HEK293 (cell line): ENCODE data around the gene LIPA.

Source experiments
- CTCF ChIA-PET: fragments of 350-600 bp; formaldehyde crosslinking; extraction: SDS; loops from one replicate; lab custom pipeline; 2021; ENCODE audit warnings: antibody characterized with exemption; lab: Yijun Ruan, JAX
- POLR2A ChIA-PET: fragments of 300-600 bp; formaldehyde crosslinking; extraction: SDS; loops from one replicate; lab custom pipeline; 2020; ENCODE audit warnings: antibody characterized with exemption, inconsistent platforms; lab: Yijun Ruan, JAX
- H3K27ac ChIP-seq: fragments of 200-500 bp; sonication (Bioruptor generic); 2 replicates; pipeline ENCODE4 v1.5.1; 2014; ENCODE audit warnings: low read depth, low read length, control low read depth, inconsistent platforms; ENCODE audit errors: extremely low read depth
- H3K36me3 ChIP-seq, 2 experiments: fragments of 200-500 bp in 1 of 2; sonication (Bioruptor generic) in 1 of 2; 1 replicate in 1 of 2; 2 replicates in 1 of 2; pipeline ENCODE4 v1.5.1; 2014 to 2017; ENCODE audit warnings: inconsistent platforms in 2 of 2, low read length in 2 of 2; ENCODE audit not compliant: control insufficient read depth in 2 of 2, insufficient read depth in 1 of 2
- H3K4me1 ChIP-seq: fragments of 200-500 bp; sonication (Bioruptor generic); 2 replicates; pipeline ENCODE4 v1.5.1; 2014; ENCODE audit warnings: mild to moderate bottlenecking, low read length, inconsistent platforms; ENCODE audit not compliant: control insufficient read depth, insufficient read depth
- H3K4me3 ChIP-seq: 2 replicates; pipeline ENCODE4 v1.5.1; 2011; ENCODE audit warnings: low read depth, mild to moderate bottlenecking, control low read depth, low read length, moderate library complexity
- H3K9me3 ChIP-seq: fragments of 200-500 bp; sonication (Bioruptor generic); 2 replicates; pipeline ENCODE4 v1.5.1; 2014; ENCODE audit warnings: low read depth, low read length, inconsistent platforms; ENCODE audit not compliant: control insufficient read depth, insufficient read depth
- GLI2 ChIP-seq: fragments of 450-650 bp; formaldehyde crosslinking; IDR thresholded peaks from 2 replicates; pipeline ENCODE4; 2017; ENCODE audit warnings: missing biosample characterization, missing genetic modification characterization, low read depth, borderline replicate concordance
- HOXD13 ChIP-seq: sonication (generic); formaldehyde crosslinking; IDR thresholded peaks from 2 replicates; pipeline ENCODE4 v1.8.0; 2022; ENCODE audit warnings: missing genetic modification reagents, borderline replicate concordance
- ZBTB8A ChIP-seq: fragments of 450-650 bp; formaldehyde crosslinking; IDR thresholded peaks from 2 replicates; pipeline ENCODE4 v1.5.1; 2016; ENCODE audit warnings: missing biosample characterization, missing genetic modification characterization
- ZNF37A ChIP-seq: fragments of 450-650 bp; IDR thresholded peaks from 2 replicates; pipeline ENCODE4 v1.5.1; 2018; ENCODE audit warnings: missing biosample characterization, missing genetic modification characterization
- ZNF558 ChIP-seq: fragments of 450-650 bp; formaldehyde crosslinking; IDR thresholded peaks from 2 replicates; pipeline ENCODE4 v1.5.1; 2016; ENCODE audit warnings: missing biosample characterization, missing genetic modification characterization
- ZNF596 ChIP-seq: fragments of 450-650 bp; IDR thresholded peaks from 2 replicates; pipeline ENCODE4 v1.5.0; 2018; ENCODE audit warnings: missing biosample characterization, mild to moderate bottlenecking, missing genetic modification characterization, moderate library complexity
- ZNF654 ChIP-seq: fragments of 450-650 bp; formaldehyde crosslinking; IDR thresholded peaks from 2 replicates; pipeline ENCODE4 v1.5.1; 2016; ENCODE audit warnings: low read depth, missing biosample characterization, missing genetic modification characterization
- ZNF670 ChIP-seq: fragments of 450-650 bp; formaldehyde crosslinking; IDR thresholded peaks from 2 replicates; pipeline ENCODE4 v1.5.1; 2016; ENCODE audit warnings: missing biosample characterization, missing genetic modification characterization, low read depth
- ZNF777 ChIP-seq: fragments of 450-650 bp; formaldehyde crosslinking; IDR thresholded peaks from 2 replicates; pipeline ENCODE4 v1.5.1; 2017; ENCODE audit warnings: missing biosample characterization, missing genetic modification characterization, borderline replicate concordance
- ZNF843 ChIP-seq: fragments of 450-650 bp; formaldehyde crosslinking; IDR thresholded peaks from 2 replicates; pipeline ENCODE4 v1.5.1; 2016; ENCODE audit warnings: missing biosample characterization, missing genetic modification characterization
- TF ChIP-seq, protein P1 (sequence below): fragments of 450-650 bp; formaldehyde crosslinking; IDR thresholded peaks from 2 replicates; pipeline ENCODE4 v1.5.1; 2016; ENCODE audit warnings: missing biosample characterization, missing genetic modification characterization
- TF ChIP-seq, protein P2 (sequence below): fragments of 450-650 bp; formaldehyde crosslinking; conservative IDR thresholded peaks from 2 replicates; pipeline ENCODE4 v1.5.1; 2016; ENCODE audit warnings: low read depth, missing biosample characterization, missing genetic modification characterization
- TF ChIP-seq, protein P3 (sequence below): fragments of 450-650 bp; formaldehyde crosslinking; optimal IDR thresholded peaks from 2 replicates; pipeline ENCODE3; 2016; ENCODE audit warnings: missing biosample characterization, mild to moderate bottlenecking, missing genetic modification characterization
- TF ChIP-seq, protein P4 (sequence below): fragments of 450-650 bp; formaldehyde crosslinking; IDR thresholded peaks from 2 replicates; pipeline ENCODE4 v1.5.1; 2016; ENCODE audit warnings: missing biosample characterization, missing genetic modification characterization
- TF ChIP-seq, protein P5 (sequence below): fragments of 450-650 bp; formaldehyde crosslinking; IDR thresholded peaks from 2 replicates; pipeline ENCODE4 v1.5.0; 2017; ENCODE audit warnings: missing biosample characterization, missing genetic modification characterization, borderline replicate concordance

The LIPA gene

DNA sequence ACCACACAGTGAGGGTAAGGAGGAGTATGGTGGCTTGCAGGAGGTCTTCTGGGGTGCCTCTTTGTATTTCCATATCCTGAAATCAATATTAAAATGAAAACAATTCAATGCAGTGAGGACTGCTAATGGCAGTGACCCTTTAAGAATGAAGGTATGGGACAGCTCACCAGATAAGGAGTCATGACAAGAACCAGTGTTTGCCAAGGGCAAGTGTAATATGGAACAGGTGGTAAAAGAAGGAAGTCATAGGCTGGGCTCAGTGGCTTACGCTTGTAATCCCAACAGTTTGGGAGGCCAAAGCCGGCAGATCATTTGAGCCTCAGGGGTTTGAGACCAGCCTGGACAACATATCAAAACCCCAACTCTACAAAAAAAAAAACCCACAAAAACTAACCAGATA, 20.0 kb upstream of the LIPA start:
- ChIA-PET POLR2A (no interaction called here), CTCF (interaction anchor here (0.6 to 1.4 kb wide), 3 partner anchors 97 to 373 kb away, joined by 3 to 5 read pairs (median 4); no protein-coding TSS in a partner anchor)
- H3K9me3 ChIP-seq: no peaks in the 10 kb centered on the region
- H3K4me3 ChIP-seq: no peak overlapping the region
- no peaks in the 10 kb centered on the region for H3K36me3 ChIP-seq
- H3K4me1 ChIP-seq: no peaks in the 10 kb centered on the region; the same call in 1 of the 2 replicates
- H3K27ac ChIP-seq: no peak overlapping the region
- TF ChIP-seq, protein P1, sequence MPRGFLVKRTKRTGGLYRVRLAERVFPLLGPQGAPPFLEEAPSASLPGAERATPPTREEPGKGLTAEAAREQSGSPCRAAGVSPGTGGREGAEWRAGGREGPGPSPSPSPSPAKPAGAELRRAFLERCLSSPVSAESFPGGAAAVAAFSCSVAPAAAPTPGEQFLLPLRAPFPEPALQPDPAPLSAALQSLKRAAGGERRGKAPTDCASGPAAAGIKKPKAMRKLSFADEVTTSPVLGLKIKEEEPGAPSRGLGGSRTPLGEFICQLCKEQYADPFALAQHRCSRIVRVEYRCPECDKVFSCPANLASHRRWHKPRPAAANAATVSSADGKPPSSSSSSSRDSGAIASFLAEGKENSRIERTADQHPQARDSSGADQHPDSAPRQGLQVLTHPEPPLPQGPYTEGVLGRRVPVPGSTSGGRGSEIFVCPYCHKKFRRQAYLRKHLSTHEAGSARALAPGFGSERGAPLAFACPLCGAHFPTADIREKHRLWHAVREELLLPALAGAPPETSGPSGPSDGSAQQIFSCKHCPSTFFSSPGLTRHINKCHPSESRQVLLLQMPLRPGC (tag by site-specific recombination): no peak
- TF ChIP-seq ZNF670 (tag by site-specific recombination) (no peak), GLI2 (tag by site-specific recombination) (no peak), ZBTB8A (tag by site-specific recombination) (no peak), HOXD13 (CRISPR knock-in tag) (no peak), ZNF654 (tag by site-specific recombination) (no peak), ZNF596 (tag by site-specific recombination) (no peak), ZNF558 (tag by site-specific recombination) (no peak), ZNF37A (no peak), ZNF843 (tag by site-specific recombination) (no peak), ZNF777 (no peak)
- TF ChIP-seq, protein P2, sequence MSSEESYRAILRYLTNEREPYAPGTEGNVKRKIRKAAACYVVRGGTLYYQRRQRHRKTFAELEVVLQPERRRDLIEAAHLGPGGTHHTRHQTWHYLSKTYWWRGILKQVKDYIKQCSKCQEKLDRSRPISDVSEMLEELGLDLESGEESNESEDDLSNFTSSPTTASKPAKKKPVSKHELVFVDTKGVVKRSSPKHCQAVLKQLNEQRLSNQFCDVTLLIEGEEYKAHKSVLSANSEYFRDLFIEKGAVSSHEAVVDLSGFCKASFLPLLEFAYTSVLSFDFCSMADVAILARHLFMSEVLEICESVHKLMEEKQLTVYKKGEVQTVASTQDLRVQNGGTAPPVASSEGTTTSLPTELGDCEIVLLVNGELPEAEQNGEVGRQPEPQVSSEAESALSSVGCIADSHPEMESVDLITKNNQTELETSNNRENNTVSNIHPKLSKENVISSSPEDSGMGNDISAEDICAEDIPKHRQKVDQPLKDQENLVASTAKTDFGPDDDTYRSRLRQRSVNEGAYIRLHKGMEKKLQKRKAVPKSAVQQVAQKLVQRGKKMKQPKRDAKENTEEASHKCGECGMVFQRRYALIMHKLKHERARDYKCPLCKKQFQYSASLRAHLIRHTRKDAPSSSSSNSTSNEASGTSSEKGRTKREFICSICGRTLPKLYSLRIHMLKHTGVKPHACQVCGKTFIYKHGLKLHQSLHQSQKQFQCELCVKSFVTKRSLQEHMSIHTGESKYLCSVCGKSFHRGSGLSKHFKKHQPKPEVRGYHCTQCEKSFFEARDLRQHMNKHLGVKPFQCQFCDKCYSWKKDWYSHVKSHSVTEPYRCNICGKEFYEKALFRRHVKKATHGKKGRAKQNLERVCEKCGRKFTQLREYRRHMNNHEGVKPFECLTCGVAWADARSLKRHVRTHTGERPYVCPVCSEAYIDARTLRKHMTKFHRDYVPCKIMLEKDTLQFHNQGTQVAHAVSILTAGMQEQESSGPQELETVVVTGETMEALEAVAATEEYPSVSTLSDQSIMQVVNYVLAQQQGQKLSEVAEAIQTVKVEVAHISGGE (tag by site-specific recombination): no peak
- TF ChIP-seq, protein P3, sequence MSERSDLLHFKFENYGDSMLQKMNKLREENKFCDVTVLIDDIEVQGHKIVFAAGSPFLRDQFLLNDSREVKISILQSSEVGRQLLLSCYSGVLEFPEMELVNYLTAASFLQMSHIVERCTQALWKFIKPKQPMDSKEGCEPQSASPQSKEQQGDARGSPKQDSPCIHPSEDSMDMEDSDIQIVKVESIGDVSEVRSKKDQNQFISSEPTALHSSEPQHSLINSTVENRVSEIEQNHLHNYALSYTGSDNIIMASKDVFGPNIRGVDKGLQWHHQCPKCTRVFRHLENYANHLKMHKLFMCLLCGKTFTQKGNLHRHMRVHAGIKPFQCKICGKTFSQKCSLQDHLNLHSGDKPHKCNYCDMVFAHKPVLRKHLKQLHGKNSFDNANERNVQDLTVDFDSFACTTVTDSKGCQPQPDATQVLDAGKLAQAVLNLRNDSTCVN (tag by site-specific recombination): no peak
- TF ChIP-seq, protein P4, sequence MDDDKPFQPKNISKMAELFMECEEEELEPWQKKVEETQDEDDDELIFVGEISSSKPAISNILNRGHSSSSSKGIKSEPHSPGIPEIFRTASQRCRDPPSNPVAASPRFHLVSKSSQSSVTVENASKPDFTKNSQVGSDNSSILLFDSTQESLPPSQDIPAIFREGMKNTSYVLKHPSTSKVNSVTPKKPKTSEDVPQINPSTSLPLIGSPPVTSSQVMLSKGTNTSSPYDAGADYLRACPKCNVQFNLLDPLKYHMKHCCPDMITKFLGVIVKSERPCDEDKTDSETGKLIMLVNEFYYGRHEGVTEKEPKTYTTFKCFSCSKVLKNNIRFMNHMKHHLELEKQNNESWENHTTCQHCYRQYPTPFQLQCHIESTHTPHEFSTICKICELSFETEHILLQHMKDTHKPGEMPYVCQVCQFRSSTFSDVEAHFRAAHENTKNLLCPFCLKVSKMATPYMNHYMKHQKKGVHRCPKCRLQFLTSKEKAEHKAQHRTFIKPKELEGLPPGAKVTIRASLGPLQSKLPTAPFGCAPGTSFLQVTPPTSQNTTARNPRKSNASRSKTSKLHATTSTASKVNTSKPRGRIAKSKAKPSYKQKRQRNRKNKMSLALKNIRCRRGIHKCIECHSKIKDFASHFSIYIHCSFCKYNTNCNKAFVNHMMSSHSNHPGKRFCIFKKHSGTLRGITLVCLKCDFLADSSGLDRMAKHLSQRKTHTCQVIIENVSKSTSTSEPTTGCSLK: no peak
- TF ChIP-seq, protein P5, sequence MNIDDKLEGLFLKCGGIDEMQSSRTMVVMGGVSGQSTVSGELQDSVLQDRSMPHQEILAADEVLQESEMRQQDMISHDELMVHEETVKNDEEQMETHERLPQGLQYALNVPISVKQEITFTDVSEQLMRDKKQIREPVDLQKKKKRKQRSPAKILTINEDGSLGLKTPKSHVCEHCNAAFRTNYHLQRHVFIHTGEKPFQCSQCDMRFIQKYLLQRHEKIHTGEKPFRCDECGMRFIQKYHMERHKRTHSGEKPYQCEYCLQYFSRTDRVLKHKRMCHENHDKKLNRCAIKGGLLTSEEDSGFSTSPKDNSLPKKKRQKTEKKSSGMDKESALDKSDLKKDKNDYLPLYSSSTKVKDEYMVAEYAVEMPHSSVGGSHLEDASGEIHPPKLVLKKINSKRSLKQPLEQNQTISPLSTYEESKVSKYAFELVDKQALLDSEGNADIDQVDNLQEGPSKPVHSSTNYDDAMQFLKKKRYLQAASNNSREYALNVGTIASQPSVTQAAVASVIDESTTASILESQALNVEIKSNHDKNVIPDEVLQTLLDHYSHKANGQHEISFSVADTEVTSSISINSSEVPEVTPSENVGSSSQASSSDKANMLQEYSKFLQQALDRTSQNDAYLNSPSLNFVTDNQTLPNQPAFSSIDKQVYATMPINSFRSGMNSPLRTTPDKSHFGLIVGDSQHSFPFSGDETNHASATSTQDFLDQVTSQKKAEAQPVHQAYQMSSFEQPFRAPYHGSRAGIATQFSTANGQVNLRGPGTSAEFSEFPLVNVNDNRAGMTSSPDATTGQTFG (tag by site-specific recombination): no peak
